Endothelial cell (in vitro differentiated cells): ENCODE data around the gene HS6ST3. TPM values are rescaled to one million over a fixed set of nuclear protein-coding genes. Genes with fewer than 3 reads are reported as not detected.

Source experiments
- DNase-seq: peaks from one replicate; pipeline ENCODE4 v3.0.0; 2021; ENCODE audit warnings: low spot score
- H3K27ac Mint-ChIP-seq: one replicate; pipeline ENCODE4 v1.8.0; 2021; ENCODE audit warnings: mixed read lengths, inconsistent platforms; ENCODE audit not compliant: unreplicated experiment
- H3K27me3 Mint-ChIP-seq: one replicate; pipeline ENCODE4 v1.8.0; 2021; ENCODE audit warnings: mild to moderate bottlenecking, moderate library complexity, mixed read lengths, inconsistent platforms; ENCODE audit not compliant: unreplicated experiment
- H3K36me3 Mint-ChIP-seq: one replicate; pipeline ENCODE4 v1.8.0; 2021; ENCODE audit warnings: mild to moderate bottlenecking, low read depth, mixed read lengths, inconsistent platforms; ENCODE audit not compliant: unreplicated experiment
- H3K4me1 Mint-ChIP-seq: one replicate; pipeline ENCODE4 v1.8.0; 2021; ENCODE audit warnings: mild to moderate bottlenecking, mixed read lengths, inconsistent platforms; ENCODE audit not compliant: unreplicated experiment
- H3K4me3 Mint-ChIP-seq: one replicate; pipeline ENCODE4 v1.8.0; 2021; ENCODE audit warnings: mild to moderate bottlenecking, mixed read lengths, inconsistent platforms; ENCODE audit not compliant: unreplicated experiment
- H3K9me3 Mint-ChIP-seq: one replicate; pipeline ENCODE4 v1.8.0; 2021; ENCODE audit warnings: mixed read lengths, inconsistent platforms; ENCODE audit not compliant: unreplicated experiment
- CTCF ChIP-seq: fragments of 200-600 bp; sonication (generic); IDR thresholded peaks from one replicate; pipeline ENCODE4 v1.5.0; 2021; ENCODE audit warnings: antibody characterized with exemption; ENCODE audit not compliant: unreplicated experiment
- total RNA-seq: library from RNA; stranded (reverse); fragmentation: NEBNext Ultra II Directional; extraction: Animal tissue kit (Norgen Biotek cat#: 25700); gene quantifications from one replicate; pipeline ENCODE4 v1.2.1, GENCODE V29; 2021; ENCODE audit not compliant: unreplicated experiment

The HS6ST3 gene
- total RNA-seq, 1 donor from 2014 or later = 1.9 TPM

GRCh38 chr13:96072392-96072791 is 17.5 kb upstream of the HS6ST3 start:
- DNase-seq = no peak
- no peak overlapping the region for H3K4me3 Mint-ChIP-seq
- peaks cover 4% of the 10 kb centered on the region for H3K4me1 Mint-ChIP-seq
- H3K9me3 Mint-ChIP-seq = no peaks in the 10 kb centered on the region
- no peak overlapping the region for H3K27ac Mint-ChIP-seq
- peaks cover 5% of the 10 kb centered on the region for H3K27me3 Mint-ChIP-seq
- no peak for TF ChIP-seq CTCF
- no peaks in the 10 kb centered on the region for H3K36me3 Mint-ChIP-seq

GRCh38 chr13:96075953-96076543 is 13.9 kb upstream of the HS6ST3 start:
- Mint-ChIP-seq H3K4me3 (no peak overlapping the region), H3K27me3 (peaks cover 9% of the 10 kb centered on the region), H3K27ac (no peak overlapping the region), H3K36me3 (no peaks in the 10 kb centered on the region), H3K4me1 (peaks cover 11% of the 10 kb centered on the region), H3K9me3 (no peaks in the 10 kb centered on the region)
- no peak for DNase-seq
- TF ChIP-seq CTCF = peak; percentile 82

- DNase-seq = no peak
- TF ChIP-seq CTCF = no peak
- Mint-ChIP-seq H3K4me1 (peaks cover 19% of the 10 kb centered on the region), H3K36me3 (no peaks in the 10 kb centered on the region), H3K4me3 (no peak overlapping the region), H3K27ac (no peak overlapping the region), H3K9me3 (no peaks in the 10 kb centered on the region), H3K27me3 (peaks cover 8% of the 10 kb centered on the region)
Observed at GRCh38 chr13:96080676-96081075, 9.2 kb upstream of the HS6ST3 start.

- Mint-ChIP-seq H3K9me3 (no peaks in the 10 kb centered on the region), H3K4me1 (peaks cover 31% of the 10 kb centered on the region), H3K36me3 (no peaks in the 10 kb centered on the region), H3K4me3 (no peak overlapping the region), H3K27ac (no peak overlapping the region), H3K27me3 (peaks cover 8% of the 10 kb centered on the region)
- no peak for DNase-seq
- TF ChIP-seq CTCF = no peak
Observed at GRCh38 chr13:96081888-96082287, 8.0 kb upstream of the HS6ST3 start.

- peaks cover 36% of the 10 kb centered on the region for H3K4me1 Mint-ChIP-seq
- DNase-seq = no peak
- H3K9me3 Mint-ChIP-seq = no peaks in the 10 kb centered on the region
- H3K4me3 Mint-ChIP-seq = no peak overlapping the region
- peaks cover 8% of the 10 kb centered on the region for H3K27me3 Mint-ChIP-seq
- no peak for TF ChIP-seq CTCF
- no peaks in the 10 kb centered on the region for H3K36me3 Mint-ChIP-seq
- H3K27ac Mint-ChIP-seq = no peak overlapping the region
Observed at GRCh38 chr13:96082640-96083039, 7.3 kb upstream of the HS6ST3 start.
